NT2/D1 (cell line): ENCODE data around the gene NADSYN1.

ENCODE experiments used
- DNase-seq: peaks from one replicate; pipeline ENCODE4 v3.0.0-alpha.2; 2011; ENCODE audit warnings: low read depth, low spot score
- H3K27me3 ChIP-seq: 2 replicates; pipeline ENCODE4 v1.6.0; 2011; ENCODE audit warnings: mild to moderate bottlenecking; ENCODE audit not compliant: insufficient read length, insufficient read depth
- H3K36me3 ChIP-seq: 2 replicates; pipeline ENCODE4 v1.6.1; 2011; ENCODE audit warnings: mild to moderate bottlenecking, low read length, mixed read lengths; ENCODE audit not compliant: insufficient read depth, insufficient read length
- H3K4me1 ChIP-seq: 2 replicates; pipeline ENCODE4 v1.5.1; 2011; ENCODE audit not compliant: insufficient read depth, insufficient read length
- H3K4me3 ChIP-seq: 2 replicates; pipeline ENCODE4 v1.5.1; 2011; ENCODE audit warnings: low read depth; ENCODE audit not compliant: insufficient read length
- H3K9ac ChIP-seq: 2 replicates; pipeline ENCODE4 v1.6.0; 2011; ENCODE audit warnings: low read depth; ENCODE audit not compliant: insufficient read length
- H3K9me3 ChIP-seq: 2 replicates; pipeline ENCODE4 v1.5.1; 2011; ENCODE audit warnings: mild to moderate bottlenecking, low read length; ENCODE audit not compliant: insufficient read depth
- SUZ12 ChIP-seq: IDR thresholded peaks from 2 replicates; pipeline ENCODE4 v1.6.1; 2011; ENCODE audit not compliant: insufficient read length, insufficient read depth; ENCODE audit errors: extremely low read depth
- YY1 ChIP-seq: IDR thresholded peaks from 2 replicates; pipeline ENCODE4 v1.6.1; 2011; ENCODE audit not compliant: insufficient read length, insufficient read depth
- ZNF274 ChIP-seq: IDR thresholded peaks from 2 replicates; pipeline ENCODE4 v1.6.1; 2011; ENCODE audit warnings: mild to moderate bottlenecking, low read depth, low read length

The NADSYN1 gene

DNA sequence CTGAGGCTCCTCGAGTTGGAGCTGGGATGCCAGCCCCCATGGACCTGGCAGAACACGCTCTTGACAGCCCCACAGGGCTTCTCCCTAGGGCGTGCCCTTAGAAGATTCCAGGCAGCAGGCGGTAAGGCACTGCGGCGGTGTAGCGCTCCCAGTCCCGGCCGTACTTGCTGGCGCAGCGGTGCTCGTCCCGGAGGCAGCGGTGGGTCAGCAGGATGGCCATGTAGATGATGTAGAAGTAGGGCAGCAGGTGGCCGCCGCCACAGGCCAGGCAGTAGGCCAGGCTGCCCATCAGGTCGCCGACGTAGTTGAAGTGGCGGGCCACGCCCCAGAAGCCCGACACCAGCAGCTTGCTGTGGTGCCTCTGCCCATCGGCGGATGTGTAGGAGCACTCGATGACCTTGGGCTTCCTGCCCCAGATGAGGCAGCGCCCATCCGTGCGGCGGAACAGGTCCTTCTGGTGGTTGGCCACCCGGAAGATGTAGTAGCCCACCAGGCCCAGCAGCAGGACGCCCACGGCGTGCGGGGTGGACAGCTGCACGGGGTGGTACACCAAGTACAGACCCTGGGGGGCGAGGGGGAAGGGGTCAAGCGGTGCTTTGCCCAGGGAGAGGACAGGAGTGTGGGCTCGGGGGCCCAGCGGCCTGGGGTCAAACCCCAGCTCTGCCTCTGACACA, 17.6 kb upstream of the NADSYN1 start:
- no peak for DNase-seq
- TF ChIP-seq SUZ12, result no peak
- H3K36me3 ChIP-seq, result peaks cover 60% of the 10 kb centered on the region
- no peak overlapping the region for H3K9ac ChIP-seq
- no peaks in the 10 kb centered on the region for H3K4me1 ChIP-seq
- H3K4me3 ChIP-seq, result no peak overlapping the region
- no peaks in the 10 kb centered on the region for H3K27me3 ChIP-seq
- no peaks in the 10 kb centered on the region for H3K9me3 ChIP-seq

DNA sequence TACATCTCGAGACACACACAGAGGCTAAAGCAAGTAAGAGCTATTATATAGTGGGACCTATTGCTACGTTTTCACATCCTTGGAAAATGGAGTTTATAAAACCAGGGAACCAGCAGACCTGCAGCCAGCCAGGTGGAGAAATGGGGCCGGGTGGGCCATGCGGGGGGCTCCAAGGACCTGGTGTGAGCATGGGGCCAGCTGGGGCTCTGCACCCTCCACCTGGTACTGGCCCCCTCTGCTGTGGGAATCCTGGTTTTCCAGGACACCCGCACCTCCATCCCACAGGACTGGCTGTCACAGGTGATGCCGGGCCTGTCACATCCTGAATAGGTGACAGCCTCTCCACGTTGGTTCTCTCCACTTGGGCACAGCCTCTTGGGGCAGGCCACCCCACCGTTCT, 16.1 kb upstream of the NADSYN1 start:
- H3K27me3 ChIP-seq, result no peaks in the 10 kb centered on the region
- TF ChIP-seq YY1 (no peak), SUZ12 (no peak), ZNF274 (no peak)
- H3K9me3 ChIP-seq, result no peaks in the 10 kb centered on the region
- no peak for DNase-seq
- no peaks in the 10 kb centered on the region for H3K4me1 ChIP-seq
- H3K36me3 ChIP-seq, result peaks cover 75% of the 10 kb centered on the region
- H3K9ac ChIP-seq, result no peak overlapping the region
- H3K4me3 ChIP-seq, result no peak overlapping the region

DNA sequence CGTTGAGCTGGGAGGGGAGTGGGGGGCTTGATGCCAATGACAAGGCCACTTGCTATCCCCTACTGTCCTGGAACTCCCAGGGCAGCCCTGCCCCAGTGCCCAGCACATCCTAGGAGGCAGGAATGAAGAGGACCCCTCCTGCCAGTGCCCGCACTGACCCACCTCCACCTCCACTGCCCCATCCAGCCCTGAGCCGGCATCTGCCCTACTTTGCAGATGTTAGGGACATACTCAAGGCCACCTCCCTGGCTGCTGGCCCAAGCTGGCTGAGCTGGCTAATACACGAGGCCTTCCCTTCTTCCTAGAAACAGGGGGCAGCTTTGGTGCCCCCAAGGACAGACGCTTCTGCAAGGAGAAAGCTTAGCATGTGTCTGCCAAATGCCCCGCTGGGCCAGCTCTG, 15.6 kb upstream of the NADSYN1 start:
- no peak for DNase-seq
- Histone ChIP-seq H3K27me3 (no peaks in the 10 kb centered on the region), H3K4me3 (no peak overlapping the region), H3K4me1 (no peaks in the 10 kb centered on the region), H3K9ac (no peak overlapping the region), H3K9me3 (no peaks in the 10 kb centered on the region), H3K36me3 (peaks cover 80% of the 10 kb centered on the region)
- TF ChIP-seq SUZ12, result no peak
- TF ChIP-seq YY1, result no peak
- no peak for TF ChIP-seq ZNF274

DNA sequence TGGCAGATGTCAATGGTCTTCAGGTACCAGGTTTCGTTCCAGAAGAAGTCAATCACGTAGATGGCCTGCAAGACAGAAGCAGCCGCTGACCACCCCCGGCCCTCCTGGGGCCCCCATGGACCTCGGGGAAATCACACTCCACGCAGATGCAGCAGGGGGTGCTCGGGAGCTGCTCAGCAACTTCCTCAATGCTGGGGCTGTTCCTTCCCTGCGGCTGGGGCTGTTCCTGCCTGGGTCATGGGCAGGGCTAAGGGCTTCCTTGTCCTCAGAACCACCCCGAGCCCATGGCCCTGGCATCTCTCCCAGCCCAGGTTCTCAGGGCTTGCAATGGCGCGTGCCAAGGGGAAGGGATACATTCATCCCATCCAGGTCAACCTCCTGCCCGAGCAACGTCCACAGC, 15.1 kb upstream of the NADSYN1 start:
- Histone ChIP-seq H3K4me1 (no peaks in the 10 kb centered on the region), H3K27me3 (no peaks in the 10 kb centered on the region), H3K9me3 (no peaks in the 10 kb centered on the region), H3K36me3 (peaks cover 84% of the 10 kb centered on the region), H3K4me3 (no peak overlapping the region), H3K9ac (no peak overlapping the region)
- no peak for TF ChIP-seq ZNF274
- DNase-seq, result no peak

DNA sequence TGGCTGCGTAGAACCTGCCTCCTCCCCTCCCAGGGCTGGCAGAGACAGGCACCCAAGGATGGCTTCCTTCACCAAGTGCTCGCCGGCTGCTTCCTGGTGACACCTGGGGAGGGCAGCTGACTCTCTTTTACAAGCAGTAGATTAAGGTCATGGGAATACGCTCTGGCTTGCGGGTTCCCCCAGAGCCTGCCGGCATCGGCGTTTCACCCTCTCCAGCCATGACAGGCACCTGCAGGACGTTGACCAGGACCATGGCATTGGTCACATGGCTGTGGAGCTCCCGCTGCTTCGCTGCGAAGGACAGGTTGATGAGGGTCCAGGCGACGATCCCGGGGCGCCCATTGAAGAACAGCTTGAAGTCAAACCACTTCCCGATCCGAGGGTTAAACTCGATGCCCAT, 14.4 kb upstream of the NADSYN1 start:
- peaks cover 88% of the 10 kb centered on the region for H3K36me3 ChIP-seq
- no peak overlapping the region for H3K4me3 ChIP-seq
- TF ChIP-seq ZNF274 (no peak), YY1 (no peak), SUZ12 (no peak)

DNA sequence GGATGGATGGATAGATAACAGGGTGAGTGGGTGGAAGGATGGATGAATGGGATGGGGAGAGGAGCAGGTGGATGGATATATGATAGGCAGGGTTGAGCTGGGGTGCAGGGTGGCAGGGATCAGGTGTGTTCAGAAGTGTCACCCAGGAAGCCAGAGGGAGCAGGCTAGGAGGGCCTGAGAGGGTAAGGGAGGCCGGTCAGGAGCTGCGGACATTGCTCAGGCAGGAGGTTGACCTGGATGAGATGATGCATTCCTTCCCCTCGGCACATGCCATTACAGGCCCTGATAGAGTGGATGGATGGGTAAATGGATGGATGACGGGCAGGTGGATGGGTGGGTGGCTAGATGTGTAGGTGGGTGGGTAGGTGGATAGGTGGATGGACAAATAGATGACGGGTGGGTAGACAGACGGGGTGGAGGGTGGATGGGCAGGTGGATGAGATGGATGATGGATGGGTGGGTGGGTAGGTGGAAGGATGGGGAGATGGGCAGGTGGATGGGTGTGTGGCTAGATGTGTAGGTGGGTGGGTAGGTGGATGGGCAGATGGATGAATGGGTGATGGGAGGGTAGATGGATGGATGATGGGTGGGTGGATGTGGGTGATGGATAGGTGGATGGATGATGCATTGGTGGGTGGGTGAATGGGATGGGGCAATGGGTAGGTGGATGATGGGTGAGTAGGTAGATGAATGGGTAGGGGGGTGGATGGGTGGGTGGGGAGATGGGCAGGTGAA, 12.8 kb upstream of the NADSYN1 start:
- no peak for DNase-seq
- Histone ChIP-seq H3K27me3 (no peaks in the 10 kb centered on the region), H3K4me3 (no peak overlapping the region), H3K9me3 (no peaks in the 10 kb centered on the region), H3K36me3 (peaks cover 91% of the 10 kb centered on the region), H3K4me1 (no peaks in the 10 kb centered on the region), H3K9ac (no peak overlapping the region)
- TF ChIP-seq SUZ12, result no peak

More for the DNA sequence above, 14.4 kb upstream of the NADSYN1 start:
- H3K27me3 ChIP-seq, result no peaks in the 10 kb centered on the region
- H3K9ac ChIP-seq, result no peak overlapping the region
- H3K9me3 ChIP-seq, result no peaks in the 10 kb centered on the region
- no peaks in the 10 kb centered on the region for H3K4me1 ChIP-seq
- no peak for DNase-seq

DNA sequence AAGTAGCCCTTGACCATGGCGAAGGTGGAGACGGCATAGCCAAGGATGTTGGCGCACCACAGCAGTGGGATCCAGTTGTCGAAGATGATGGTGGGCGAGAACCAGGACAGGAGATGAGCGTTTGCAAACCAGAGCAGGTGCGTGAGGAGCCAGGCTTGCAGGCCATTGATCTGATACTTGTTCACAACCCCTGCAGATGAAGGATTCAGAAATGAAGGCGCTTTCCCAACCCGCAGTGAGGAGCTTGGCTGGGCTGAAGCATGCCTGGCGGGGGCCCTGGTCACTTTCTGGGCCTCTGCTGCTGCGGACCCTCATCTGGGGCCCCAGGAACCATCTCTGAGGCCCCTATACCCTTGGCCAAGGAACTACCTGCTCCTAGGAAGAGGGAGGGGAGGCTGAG, 11.8 kb upstream of the NADSYN1 start:
- no peak for TF ChIP-seq ZNF274

DNA sequence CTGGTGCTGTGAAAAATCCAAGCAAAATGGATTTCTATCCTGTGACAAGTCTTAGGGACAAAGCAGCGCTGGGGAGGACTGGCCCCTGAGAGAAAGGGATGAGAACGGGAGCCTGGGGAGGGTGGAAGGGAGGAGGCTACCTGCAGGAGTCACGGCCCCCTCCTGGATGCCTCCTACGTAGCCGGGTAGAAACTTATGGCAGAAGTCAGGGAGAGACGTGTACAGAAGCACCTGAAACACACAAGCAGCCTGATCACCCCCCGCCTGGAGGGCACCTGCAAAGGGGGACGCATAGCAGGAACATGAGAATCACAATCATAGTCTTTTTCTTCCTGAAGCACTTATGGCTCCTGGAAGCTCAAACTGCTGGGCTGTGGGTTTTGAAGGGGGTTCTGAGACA, 10.9 kb upstream of the NADSYN1 start:
- H3K4me3 ChIP-seq, result no peak overlapping the region
- no peaks in the 10 kb centered on the region for H3K4me1 ChIP-seq
- TF ChIP-seq SUZ12 (no peak), YY1 (no peak), ZNF274 (no peak)
- H3K9ac ChIP-seq, result no peak overlapping the region
- DNase-seq, result no peak
- H3K9me3 ChIP-seq, result peaks cover 18% of the 10 kb centered on the region
- peaks cover 97% of the 10 kb centered on the region for H3K36me3 ChIP-seq
- H3K27me3 ChIP-seq, result no peaks in the 10 kb centered on the region

More for the DNA sequence above, 11.8 kb upstream of the NADSYN1 start:
- Histone ChIP-seq H3K9ac (no peak overlapping the region), H3K9me3 (peaks cover 10% of the 10 kb centered on the region), H3K36me3 (peaks cover 95% of the 10 kb centered on the region), H3K4me1 (no peaks in the 10 kb centered on the region), H3K27me3 (no peaks in the 10 kb centered on the region), H3K4me3 (no peak overlapping the region)
- no peak for DNase-seq
